Tibial artery (tissue), 4 donors: ENCODE results near the gene PLEKHG7.

Experiments used
- DNase-seq, 2 donors: peaks; one replicate each; pipeline ENCODE4 v3.0.0-alpha.2; 2019
- H3K27ac ChIP-seq, 2 donors: fragments of 200-600 bp; sonication (generic) in 1 of 2; 1 replicate in 1 of 2; 2 replicates in 1 of 2; pipeline ENCODE4 v1.5.1; 2018 to 2019; ENCODE audit warnings: mild to moderate bottlenecking in 1 of 2
- H3K27me3 ChIP-seq, 2 donors: fragments of 200-600 bp; sonication (generic) in 1 of 2; one replicate each; pipeline versions ENCODE4 v1.5.1 to v1.6.0; 2016 to 2019
- H3K36me3 ChIP-seq, 3 donors: fragments of 200-600 bp; sonication (generic) in 2 of 3; one replicate each; pipeline ENCODE4 v1.5.1; 2016 to 2019; ENCODE audit warnings: mild to moderate bottlenecking in 2 of 3
- H3K4me1 ChIP-seq, 4 donors: fragments of 200-600 bp; sonication (generic) in 2 of 4; 1 replicate in 3 of 4; 2 replicates in 1 of 4; pipeline ENCODE4 v1.5.1; 2016 to 2019
- H3K4me3 ChIP-seq, 2 donors: fragments of 200-600 bp; sonication (generic) in 1 of 2; 1 replicate in 1 of 2; 2 replicates in 1 of 2; pipeline ENCODE4 v1.5.1; 2018 to 2019; ENCODE audit warnings: mild to moderate bottlenecking in 2 of 2
- H3K9me3 ChIP-seq, 3 donors: fragments of 200-600 bp; sonication (generic) in 1 of 3; one replicate each; pipeline ENCODE4 v1.5.1; 2016 to 2019
- CTCF ChIP-seq, 2 experiments: fragments of 200-600 bp in 1 of 2; fragments of 450-650 bp in 1 of 2; IDR thresholded peaks; one replicate each; pipeline ENCODE4 v1.5.1; 2017 to 2019; ENCODE audit warnings: antibody characterized with exemption in 2 of 2, mild to moderate bottlenecking in 1 of 2, moderate library complexity in 1 of 2
- intact Hi-C: fragments of 100-400 bp; cut with DNase I; formaldehyde crosslinking; loops from one replicate; pipeline ENCODE4 v1.15.0; 2023; ENCODE audit warnings: low total_unique reads

Gene PLEKHG7

GRCh38 chr12:92771001-92771400 is 68.2 kb downstream of the PLEKHG7 start:
- no peak for DNase-seq
- Histone ChIP-seq H3K27ac (no peak overlapping the region), H3K27me3 (no peaks in the 10 kb centered on the region), H3K9me3 (no peaks in the 10 kb centered on the region), H3K4me3 (no peak overlapping the region), H3K36me3 (peaks cover 6 to 8% (median 7%) of the 10 kb centered on the region in 3 donors), H3K4me1 (peaks cover 0 to 9% (median 1%) of the 10 kb centered on the region in 4 donors)
- no peak for TF ChIP-seq CTCF (IDR thresholded peaks at IDR 0.05)
- intact Hi-C loops = no loop called here

GRCh38 chr12:92775416-92775815 is 72.6 kb downstream of the PLEKHG7 start:
- Histone ChIP-seq H3K27me3 (no peaks in the 10 kb centered on the region), H3K27ac (no peak overlapping the region), H3K4me3 (no peak overlapping the region), H3K9me3 (no peaks in the 10 kb centered on the region), H3K4me1 (no peaks in the 10 kb centered on the region), H3K36me3 (peaks cover 26 to 41% (median 34%) of the 10 kb centered on the region in 3 donors)
- no peak for DNase-seq
- TF ChIP-seq CTCF (IDR thresholded peaks at IDR 0.05) = no peak
- intact Hi-C loops = no loop called here

- DNase-seq = no peak
- intact Hi-C loops = no loop called here
- Histone ChIP-seq H3K27me3 (no peaks in the 10 kb centered on the region), H3K36me3 (peaks cover 26 to 49% (median 47%) of the 10 kb centered on the region in 3 donors), H3K9me3 (no peaks in the 10 kb centered on the region), H3K4me3 (no peak overlapping the region), H3K4me1 (no peaks in the 10 kb centered on the region), H3K27ac (no peak overlapping the region)
- no peak for TF ChIP-seq CTCF (IDR thresholded peaks at IDR 0.05)
Observed at GRCh38 chr12:92778525-92778924, 75.7 kb downstream of the PLEKHG7 start.

- Histone ChIP-seq H3K27ac (no peak overlapping the region), H3K27me3 (no peaks in the 10 kb centered on the region), H3K4me3 (no peak overlapping the region), H3K4me1 (peaks cover 0 to 7% (median 3%) of the 10 kb centered on the region in 4 donors), H3K36me3 (peaks cover 26 to 49% (median 47%) of the 10 kb centered on the region in 3 donors), H3K9me3 (no peaks in the 10 kb centered on the region)
- DNase-seq = no peak
- TF ChIP-seq CTCF (IDR thresholded peaks at IDR 0.05) = no peak
- intact Hi-C loops = no loop called here
Observed at GRCh38 chr12:92779902-92780301, 77.1 kb downstream of the PLEKHG7 start.

- intact Hi-C loops = no loop called here
- Histone ChIP-seq H3K9me3 (no peaks in the 10 kb centered on the region), H3K36me3 (peaks cover 1 to 16% (median 13%) of the 10 kb centered on the region in 3 donors)
Observed at GRCh38 chr12:92784356-92784755, 81.6 kb downstream of the PLEKHG7 start.

More at GRCh38 chr12:92784356-92784755, 81.6 kb downstream of the PLEKHG7 start:
- DNase-seq = no peak
- Histone ChIP-seq H3K4me1 (peaks cover 0 to 13% (median 3%) of the 10 kb centered on the region in 4 donors), H3K4me3 (no peak overlapping the region), H3K27ac (no peak overlapping the region), H3K27me3 (no peaks in the 10 kb centered on the region)
- TF ChIP-seq CTCF (IDR thresholded peaks at IDR 0.05) = no peak
